Measurements from ENCODE around the gene LILRB2.
"Not testable (repeated sequence)": the region's sequence is repeated elsewhere in the genome, so short reads cannot be mapped to it uniquely, and the experiment has no call there.

The LILRB2 gene

DNA sequence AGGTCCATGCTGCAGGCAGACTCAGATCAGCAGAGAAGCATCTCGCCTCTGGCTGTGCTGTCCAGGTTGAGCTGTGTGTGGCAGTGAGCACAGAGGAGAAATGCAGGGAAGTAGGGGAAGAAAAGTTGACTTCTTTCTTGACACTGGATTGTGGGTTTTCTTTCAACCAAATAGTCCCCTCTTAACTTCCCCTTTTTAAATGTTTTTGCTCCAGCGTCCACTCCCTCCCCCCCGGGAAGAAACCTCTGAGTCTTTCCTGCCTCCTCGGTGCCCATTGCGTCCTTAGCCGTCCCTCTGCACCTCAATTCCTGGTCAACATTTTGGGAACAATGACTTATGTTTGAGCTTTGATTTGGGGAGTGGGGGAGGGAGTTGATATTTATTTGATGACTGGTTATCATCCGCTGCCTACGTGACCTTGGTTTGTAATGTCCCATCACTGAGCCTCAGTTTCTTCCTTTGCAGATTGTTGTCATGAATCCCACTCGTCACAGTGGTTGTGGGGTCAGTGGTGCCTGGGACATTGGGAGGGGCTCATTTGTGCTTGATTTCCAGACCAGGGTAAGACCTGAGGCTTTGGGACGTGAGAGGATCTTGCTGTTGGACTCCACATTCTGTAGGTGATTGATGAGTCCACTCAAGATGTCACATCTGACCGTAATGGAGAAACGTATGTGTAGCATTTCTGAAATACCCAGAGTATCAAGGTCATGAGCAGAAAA is at the start of gene LILRB2:
Gene LILRB2, minus strand, starts transcription at position 104 of the 722 bp plus-strand sequence. CDS start 614 bp downstream, outside the sequence.
- DNase-seq = peak; percentile 36

DNA sequence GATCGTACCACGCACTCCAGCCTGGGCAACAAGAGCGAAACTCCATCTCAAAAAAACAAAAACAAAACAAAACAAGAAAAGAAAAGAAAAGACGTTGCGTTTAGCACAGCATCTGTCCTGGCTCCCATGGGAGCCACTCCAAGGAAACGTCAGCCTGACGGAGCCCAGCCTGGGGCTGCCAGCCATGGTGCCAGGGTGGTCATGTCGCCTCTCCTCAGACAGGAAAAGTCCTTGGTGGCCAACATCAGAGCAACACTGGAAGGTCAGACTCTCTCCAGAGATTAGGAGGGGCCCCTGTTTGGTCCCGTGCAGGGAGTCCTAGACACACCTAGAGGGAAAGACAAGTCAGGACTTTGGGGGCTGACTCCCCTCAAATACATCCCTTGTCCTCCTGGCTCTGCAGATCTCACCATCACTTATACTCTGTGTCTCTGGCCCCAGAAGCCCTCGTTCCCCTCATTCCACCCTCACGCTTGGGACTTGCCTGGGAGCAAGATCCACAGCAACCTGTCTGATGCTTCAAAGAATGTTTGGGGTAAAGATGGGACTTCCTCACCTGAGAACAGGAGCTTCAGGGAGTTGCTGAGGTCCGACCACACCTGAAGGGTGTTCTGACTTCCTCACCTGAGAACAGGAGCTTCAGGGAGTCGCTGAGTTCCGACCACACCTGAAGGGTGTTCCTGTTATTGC is 48.7 kb upstream of the LILRB2 start:
- no peak for DNase-seq

DNA sequence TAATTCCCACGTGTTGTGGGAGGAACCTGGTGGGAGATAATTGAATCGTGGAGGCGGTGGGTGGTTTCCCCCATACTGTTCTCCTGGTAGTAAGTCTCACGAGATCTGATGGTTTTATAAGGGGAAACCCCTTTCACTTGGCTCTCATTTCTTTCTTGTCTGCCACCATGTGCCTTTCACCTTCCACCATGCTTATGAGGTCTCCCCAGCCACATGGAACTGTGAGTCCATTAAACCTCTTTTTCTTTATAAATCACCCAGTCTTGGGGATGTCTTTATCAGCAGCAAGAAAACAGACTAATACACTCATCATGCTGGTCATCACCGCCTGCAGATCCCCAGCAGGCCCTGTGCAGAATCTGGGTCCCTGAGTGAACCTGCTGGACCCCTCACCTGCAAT is 47.9 kb upstream of the LILRB2 start:
- not testable (repeated sequence) for DNase-seq

DNA sequence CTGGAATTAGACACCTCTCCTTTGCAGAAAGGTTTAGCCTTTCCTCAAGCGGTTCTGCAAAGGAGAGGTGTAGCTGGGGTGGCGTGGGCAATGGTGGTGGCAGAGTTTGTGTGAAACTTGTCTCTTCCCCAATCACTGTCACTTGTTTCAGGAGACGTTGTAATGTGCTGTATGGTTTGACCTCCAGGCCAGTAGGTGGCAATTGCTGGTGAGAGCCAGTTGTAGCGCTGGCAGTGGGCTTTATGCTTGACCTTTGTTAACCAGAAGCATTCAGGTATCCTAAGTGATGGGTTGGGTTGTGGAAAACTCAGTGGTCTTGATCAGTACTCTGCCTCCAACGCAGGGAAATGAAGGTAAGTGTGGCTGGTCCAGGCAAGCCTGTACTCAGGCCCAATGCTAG is 44.7 kb upstream of the LILRB2 start:
- DNase-seq = no peak

DNA sequence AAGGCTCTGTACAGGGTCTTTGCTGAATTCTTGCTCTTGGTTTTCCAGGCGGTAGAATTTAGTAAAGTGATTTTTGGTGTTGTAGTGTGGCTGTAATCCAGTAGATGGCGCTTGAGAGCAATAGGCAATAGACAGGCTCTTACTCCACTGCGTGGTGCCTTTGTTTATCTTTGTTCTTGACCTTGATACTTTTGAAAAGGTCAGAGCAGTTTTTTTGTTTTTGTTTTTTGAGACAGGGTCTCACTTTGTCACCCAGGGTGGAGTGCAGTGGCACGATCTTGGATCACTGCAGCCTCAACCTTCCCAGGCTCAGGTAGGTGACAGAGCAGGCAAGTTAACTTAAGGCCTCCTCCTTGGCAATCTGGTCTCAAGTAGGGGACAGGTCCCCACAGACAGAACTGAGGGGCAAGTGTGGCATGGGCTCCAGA is 44.3 kb upstream of the LILRB2 start:
- peak; percentile 74 for DNase-seq

DNA sequence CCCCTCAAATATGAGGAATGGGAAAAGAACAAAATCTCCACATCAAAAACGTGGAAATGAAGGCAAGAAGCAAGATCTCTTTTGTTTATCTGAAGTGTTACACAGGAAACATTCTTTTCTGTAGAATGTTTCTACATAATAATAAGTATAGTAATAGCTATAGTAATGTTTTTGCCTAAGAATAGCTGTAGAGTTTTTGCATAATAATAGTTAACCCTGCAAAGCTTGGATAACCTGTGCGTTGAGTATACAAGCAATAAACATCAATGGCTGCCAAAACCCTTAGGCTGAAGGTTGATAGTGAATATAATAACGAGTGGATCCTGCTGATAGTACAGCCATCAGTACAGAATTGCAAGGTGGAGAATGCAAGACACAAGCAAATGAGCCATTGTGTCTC is 43.2 kb upstream of the LILRB2 start:
- DNase-seq = no peak

DNA sequence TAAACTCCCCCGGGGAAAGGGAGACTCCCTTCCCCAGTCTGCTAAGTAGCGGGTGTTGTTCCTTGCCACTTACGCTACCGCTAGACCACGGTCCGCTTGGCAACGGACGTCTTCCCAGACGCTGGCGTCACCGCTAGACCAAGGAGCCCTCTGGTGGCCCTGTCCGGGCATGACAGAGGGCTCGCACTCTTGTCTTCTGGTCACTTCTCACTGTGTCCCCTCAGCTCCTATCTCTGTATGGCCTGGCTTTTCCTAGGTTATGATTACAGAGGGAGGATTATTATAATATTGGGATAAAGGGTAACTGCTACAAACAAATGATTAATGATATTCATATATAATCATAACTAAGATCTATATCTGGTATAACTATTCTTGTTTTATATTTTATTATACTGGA is 42.0 kb upstream of the LILRB2 start:
- not testable (repeated sequence) for DNase-seq

DNA sequence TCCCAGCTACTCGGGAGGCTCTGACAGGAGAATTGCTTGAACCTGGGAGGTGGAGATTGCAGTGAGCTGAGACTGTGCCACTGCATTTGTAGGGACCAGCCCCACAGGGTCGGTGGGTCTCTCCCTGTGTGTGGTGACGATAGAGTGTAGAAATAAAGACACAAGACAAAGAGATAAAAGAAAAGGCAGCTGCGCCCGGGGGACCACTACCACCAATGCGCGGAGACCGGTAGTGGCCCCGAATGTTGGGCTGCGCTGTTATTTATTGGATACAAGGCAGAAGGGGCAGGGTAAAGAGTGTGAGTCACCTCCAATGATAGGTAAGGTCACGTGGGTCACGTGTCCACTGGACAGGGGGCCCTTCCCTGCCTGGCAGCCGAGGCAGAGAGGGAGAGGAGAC is 41.4 kb upstream of the LILRB2 start:
- not testable (repeated sequence) for DNase-seq

DNA sequence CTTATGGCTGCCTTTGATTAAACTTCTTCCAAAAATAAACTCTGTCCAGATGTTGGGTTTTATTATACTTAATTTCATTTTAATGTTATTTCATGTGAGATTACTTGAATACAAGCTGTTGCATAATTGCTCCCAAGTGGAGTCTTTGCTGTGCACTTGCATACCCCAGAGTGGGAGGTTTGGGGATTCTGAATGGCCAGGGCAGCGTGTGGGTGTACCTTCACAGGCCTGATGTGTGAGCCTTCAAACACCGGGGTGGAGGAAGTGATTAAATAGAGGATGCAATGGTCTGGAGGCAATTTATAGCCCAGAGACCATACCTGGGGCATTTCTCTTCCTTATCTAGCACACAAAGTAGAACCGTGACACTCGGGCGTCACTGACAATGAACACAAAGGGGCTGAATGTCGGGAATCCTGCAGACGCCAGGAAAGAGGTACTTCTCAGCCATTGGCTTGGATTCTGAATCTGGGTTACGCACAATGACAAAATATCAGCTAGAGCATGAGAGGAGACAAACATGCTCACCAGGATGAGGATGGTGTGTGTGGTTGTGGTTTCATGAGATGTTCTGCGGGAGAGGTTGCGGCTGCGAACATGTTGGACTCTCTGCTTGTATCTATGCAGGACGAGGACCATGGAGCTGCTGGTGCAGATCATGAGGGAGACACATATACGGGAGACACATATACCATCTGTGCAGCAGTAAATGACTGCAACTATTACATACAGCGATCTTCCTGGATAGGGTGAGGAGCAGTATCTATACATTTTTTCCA is 39.2 kb upstream of the LILRB2 start:
- no peak for DNase-seq

DNA sequence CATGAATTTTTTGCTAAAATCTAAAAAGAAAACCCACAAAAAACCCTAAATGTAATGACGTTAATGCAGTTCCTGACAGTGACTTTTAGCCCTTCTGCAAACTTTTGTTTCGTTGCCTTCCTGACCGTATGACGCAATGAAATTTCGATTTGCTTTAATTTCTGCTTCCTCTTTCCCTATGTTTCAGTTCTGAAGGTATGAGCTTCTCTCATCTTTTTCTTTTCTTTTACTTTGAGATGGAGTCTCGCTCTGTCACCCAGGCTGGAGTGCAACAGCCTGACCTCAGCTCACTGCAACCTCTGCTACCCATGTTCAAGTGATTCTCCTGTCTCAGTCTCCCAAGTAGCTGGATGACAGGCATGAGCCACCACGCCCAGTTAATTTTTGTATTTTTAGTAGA is 38.1 kb upstream of the LILRB2 start:
- no peak for DNase-seq

DNA sequence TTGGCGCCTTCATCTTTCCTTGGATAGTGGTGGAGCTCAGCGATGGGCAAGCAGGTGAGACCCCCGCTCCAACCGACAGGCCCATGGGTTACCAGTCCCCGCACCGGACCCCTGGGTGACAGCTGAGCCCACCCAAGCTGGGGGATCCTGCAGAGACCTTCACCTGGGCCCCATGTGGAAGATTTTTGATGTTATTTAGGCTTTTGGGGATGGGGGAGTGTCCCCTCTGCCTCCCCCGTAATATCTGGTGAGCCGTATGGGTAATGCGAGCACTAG is 37.0 kb upstream of the LILRB2 start:
- DNase-seq = no peak

DNA sequence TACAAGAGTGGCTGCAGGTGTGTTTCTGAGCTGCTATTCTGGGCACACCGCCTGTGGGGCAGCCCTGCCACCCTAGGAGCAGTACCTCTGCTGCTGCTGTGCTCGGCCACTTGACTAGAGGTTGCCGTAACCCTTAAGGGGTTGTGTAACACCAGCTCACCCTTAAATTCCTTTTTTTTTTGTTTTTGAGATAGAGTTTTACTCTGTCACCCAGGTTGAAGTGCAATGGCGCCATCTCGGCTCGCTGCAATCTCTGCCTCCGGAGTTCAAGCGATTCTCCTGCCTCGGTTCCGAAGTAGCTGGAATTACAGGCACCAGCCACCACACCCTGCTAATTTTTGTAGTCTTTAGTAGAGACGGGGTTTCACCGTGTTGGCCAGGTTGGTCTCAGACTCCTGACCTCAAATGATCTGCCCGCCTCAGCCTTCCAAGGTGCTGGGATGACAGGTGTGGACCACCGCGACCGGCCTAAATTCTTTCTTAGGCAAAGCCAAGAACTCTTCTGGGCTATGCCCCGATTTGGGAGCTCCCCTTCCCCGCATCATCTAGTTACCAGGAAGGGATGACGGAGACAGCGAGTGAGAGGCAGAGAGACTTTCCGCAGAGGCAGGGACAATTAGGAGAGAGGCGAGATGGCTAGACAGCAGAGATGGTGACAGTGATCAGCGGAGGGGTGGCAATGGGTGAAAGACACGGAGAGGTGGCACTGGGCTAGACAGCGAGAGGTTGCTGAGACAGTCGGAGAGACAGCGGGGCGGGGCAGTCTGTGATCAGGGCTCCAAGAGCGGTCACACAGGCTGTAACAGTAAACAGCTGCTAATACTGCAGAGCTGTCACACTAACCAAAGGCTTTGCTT is 36.4 kb upstream of the LILRB2 start:
- DNase-seq = no peak

DNA sequence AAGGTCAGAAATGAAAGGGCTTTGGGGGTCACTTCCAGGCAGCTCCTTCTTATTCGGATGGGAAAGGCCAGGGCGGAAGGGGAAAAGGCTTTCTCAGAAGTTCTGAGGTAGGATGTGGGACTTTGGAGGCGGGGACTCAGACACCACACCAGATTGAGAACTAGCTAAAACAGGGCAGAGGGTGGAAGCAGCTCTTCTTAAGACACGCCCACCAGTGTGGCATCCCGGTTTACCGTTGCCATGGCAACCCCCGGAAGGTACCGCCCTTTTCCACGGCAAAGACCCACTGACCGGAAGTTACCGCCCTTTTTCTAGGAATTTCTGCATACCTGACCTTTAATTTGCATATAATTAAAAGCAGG is 35.8 kb upstream of the LILRB2 start:
- DNase-seq = no peak

DNA sequence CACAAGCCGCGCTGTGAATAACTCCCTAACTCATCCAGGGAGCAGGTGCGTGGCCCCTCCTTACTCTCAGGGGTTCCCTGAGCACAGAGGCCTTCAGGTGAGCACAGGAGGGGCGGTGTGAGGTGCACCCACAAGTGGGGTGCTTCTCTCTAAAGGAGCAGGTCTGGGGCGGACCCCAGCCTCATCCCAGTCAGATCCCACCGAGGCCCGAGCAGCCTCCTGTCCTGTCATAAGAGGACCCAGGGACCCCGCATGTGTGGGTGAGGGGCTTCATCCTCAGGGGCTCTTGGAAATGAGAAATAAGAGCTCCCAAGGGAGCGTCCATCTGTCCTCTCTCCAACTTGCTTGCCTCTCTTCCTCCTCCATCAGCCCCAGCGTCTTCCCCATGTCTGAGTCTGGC is 35.0 kb upstream of the LILRB2 start:
- DNase-seq = no peak

DNA sequence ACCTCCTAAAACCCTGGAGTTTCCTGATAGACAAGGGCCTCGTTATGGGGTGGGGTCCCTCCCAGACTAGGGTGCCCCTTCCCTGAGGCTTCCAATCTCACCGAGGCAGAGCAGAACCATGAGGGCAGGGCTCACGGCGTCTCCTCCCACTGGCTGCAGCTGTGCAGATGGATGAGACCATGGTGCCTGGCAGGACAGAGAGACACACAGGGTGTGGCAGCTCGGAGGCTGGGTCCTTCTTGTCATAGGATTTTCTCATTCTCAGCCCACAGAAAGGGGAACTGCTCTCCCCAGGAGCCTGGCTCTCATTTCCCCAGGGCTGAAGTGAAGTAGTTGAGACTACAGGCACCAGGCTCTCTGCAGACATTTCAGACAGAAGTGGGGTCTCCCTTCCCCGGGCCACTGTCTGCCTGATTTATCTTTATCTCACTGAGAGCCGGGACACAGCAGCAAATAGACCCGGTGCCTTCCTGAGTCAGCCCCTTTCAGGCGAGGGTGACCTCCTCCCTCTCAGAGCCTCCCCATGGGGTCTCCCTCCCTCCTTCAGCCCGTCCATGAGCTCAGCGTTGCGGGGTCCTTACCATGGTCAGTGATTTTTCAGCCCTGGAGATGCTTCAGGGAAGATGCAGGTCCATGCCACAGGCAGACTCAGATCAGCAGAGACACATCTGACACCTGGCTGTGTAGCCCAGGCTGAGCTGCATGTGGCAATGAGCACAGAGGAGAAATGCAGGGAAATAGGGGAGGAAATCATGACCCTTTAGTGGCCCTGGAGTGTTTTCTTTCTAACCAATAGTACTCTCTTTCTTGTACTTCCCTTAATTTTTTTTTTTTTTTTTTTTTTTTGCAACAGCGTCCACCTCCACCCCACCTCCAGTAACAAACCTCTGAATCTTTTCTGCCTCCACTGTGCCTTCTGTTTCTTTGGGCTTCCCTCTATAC is 31.8 kb upstream of the LILRB2 start, which contains the start of gene LILRA5:
Gene LILRA5, minus strand, starts transcription at position 731 of the 942 bp plus-strand sequence. Its CDS starts 147 bp downstream, at position 584.
- peak; percentile 33 for DNase-seq

DNA sequence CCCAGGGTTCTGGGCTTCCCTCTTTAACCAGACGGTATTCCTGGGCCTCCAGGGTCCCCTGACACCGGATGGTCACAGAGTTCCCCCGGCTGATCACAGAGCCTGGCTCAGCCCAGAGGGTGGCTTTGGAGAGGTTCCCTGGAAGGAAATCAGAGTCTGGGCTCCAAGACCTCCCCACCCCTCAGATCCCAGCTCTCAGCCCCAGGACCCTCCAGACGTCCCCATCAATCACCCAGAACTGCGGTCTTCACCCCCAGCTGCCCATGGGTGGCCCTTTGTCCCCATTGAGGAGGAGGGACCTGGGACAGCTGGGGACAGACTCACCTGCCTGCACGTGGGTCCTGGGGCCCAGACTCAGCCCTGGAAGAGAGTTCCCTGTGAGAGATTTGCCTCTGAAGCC is 31.1 kb upstream of the LILRB2 start:
- no peak for DNase-seq

DNA sequence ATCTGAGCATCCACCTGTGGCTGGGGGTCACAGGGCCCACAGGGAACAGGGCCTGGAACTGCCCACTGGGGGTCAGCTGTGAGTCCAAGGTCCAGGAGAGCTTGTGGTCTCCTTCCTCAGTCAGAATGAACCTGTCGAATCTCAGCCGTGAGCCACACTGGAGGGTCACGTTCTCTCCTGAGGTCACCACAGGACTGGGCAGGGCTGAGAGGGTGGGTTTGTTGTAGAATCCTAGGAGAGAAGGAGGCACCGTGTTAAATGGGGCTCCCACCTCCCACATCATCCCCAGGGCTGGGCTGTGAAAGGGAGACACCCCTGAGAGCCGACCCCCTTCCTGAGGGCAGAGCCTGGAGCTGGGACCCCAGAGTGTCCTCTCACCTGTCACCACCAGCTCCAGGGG is 30.6 kb upstream of the LILRB2 start:
- DNase-seq = no peak

DNA sequence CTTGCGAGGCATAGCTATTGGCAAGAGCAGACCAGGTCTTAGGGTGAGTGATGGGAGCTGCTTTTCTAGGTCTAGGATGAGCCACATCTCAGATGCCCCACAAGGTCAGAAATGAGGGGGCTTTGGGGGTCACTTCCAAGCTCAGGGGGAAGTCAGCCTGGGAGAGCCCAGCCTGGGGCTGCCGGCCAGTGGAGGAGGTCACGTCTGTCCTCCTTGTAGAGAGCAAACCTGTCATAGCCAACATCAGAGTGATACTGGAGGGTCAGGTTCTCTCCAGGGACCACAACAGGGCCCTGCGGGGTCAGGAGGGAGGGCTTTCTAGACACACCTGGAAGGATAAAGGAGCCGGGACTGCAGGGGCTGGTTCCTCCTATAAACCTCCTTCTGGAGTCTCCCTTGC is 29.6 kb upstream of the LILRB2 start:
- DNase-seq = no peak

DNA sequence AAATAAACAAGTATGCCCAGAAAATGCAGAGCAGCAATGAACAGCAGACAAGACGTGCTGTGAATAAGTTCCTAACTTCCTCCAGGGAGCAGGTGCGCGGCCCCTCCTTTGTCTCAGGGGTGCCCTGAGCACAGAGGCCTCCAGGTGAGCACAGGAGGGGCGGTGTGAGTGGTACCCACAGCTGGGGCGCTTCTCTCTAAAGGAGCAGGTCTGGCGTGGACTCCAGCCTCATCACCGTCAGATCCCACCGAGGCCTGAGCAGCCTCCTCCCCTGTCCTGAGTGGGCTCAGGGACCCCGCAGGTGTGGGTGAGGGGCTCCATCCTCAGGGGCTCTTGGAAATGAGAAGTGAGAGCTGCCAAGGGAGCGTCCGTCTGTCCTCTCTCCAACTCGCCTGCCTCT is 28.9 kb upstream of the LILRB2 start:
- DNase-seq = no peak

DNA sequence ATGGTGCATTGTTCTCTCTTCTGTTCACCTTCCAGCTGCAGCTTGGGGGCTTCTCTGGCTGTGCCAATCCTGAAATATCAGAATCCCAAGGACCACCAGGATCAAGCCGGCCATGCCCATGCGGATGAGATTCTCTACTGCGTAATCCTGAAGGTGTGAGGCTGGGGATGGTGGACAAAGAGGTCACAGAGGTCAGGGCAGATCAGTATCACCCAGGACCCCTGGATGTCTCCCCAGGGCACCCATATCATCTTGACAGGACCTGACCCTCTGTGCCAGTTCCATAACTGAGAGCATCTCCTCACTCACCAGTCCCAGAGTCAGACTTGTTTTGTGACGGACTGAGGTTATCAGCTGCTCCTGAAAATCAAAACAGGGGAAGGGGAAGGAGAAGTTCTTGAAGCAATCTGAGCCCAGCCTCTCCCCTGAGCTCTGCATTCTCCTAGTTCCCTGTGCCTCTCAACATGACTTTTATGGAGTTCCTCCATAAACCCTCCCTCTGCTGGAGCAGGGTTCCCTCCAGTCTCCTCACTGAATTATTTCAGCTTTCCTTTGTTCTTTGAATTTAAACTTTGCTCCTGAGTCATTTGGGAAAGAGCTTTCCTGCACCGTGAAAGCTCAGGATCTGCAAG is 26.6 kb upstream of the LILRB2 start:
- DNase-seq = no peak

DNA sequence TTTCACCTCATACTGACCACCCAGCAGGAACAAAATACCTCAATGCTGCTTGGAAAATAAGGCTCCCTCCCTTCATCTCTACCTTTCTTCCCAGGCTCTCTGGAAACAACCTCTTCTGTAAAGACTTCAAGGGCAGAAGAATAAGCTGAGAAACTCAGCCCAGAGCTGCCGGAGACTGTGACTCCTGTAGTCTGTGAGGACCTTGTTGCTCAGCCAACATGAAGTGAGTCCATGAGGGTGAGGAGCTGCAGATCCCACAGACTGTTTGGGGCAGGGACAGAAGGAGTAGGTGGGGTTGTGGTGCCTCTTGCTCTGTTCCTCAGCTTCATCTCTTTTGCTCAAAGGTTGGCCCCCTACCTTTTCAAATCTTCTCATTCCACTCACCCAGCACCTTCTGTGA is 24.2 kb upstream of the LILRB2 start:
- no peak for DNase-seq

Data from KG1 (cell line).